ENCODE data around the gene CPEB3. TPM values are rescaled to one million over a fixed set of nuclear protein-coding genes. Genes with fewer than 3 reads are reported as not detected.

Gene CPEB3
- total and polyA plus RNA-seq, 9 donors, result 2.3 to 6.6 (median 5.6) TPM

- Histone ChIP-seq H3K4me1 (ENCODE audit: insufficient read depth) (peaks cover 6% of the 10 kb centered on the region), H3K27me3 (no peaks in the 10 kb centered on the region), H3K9me3 (no peaks in the 10 kb centered on the region), H3K4me3 (peak overlapping the region; percentile 49), H3K27ac (peak overlapping the region; percentile 81 to 89), H3K36me3 (no peaks in the 10 kb centered on the region)
- peak in 4 of 5 donors; percentile 46 to 65 (median 50) for DNase-seq
- intact Hi-C loops (cut with DNase I), result no loop called here
- TF ChIP-seq CTCF (IDR thresholded peaks at IDR 0.05) (no peak), POLR2A (IDR thresholded peaks at IDR 0.05) (peak; percentile 19)
- WGBS, 3 donors, result 0 to 1% (median 0%) methylated on average over 28 of the region's 28 CpGs
Observed at GRCh38 chr10:92240289-92241157, 50.4 kb downstream of the CPEB3 start.

GRCh38 chr10:92239600-92240288, 51.1 kb downstream of the CPEB3 start:
- Histone ChIP-seq H3K27ac (peak overlapping the region; percentile 81 to 89), H3K9me3 (no peaks in the 10 kb centered on the region), H3K4me1 (ENCODE audit: insufficient read depth) (peaks cover 6% of the 10 kb centered on the region), H3K27me3 (no peaks in the 10 kb centered on the region), H3K36me3 (no peaks in the 10 kb centered on the region), H3K4me3 (peak overlapping the region; percentile 49)
- TF ChIP-seq POLR2A (IDR thresholded peaks at IDR 0.05) (no peak), CTCF (IDR thresholded peaks at IDR 0.05) (no peak), EP300 (IDR thresholded peaks at IDR 0.05) (no peak)
- 0 to 1% (median 0%) methylated on average over 33 to 69 of the region's 69 CpGs for WGBS, 3 donors
- intact Hi-C loops (cut with DNase I), result loop anchor here in 1 of 4 donors (10.0 kb wide), 1 partner anchor 45 kb away; no protein-coding TSS in a partner anchor
- DNase-seq, result peak; percentile 53 to 78 (median 67)

- WGBS, 3 donors, result 2 to 8% (median 5%) methylated on average over 22 to 27 of the region's 27 CpGs
- Histone ChIP-seq H3K4me3 (peak overlapping the region; percentile 49), H3K27ac (peak overlapping the region; percentile 81 to 89), H3K9me3 (no peaks in the 10 kb centered on the region), H3K27me3 (no peaks in the 10 kb centered on the region), H3K4me1 (ENCODE audit: insufficient read depth) (peaks cover 6% of the 10 kb centered on the region), H3K36me3 (no peaks in the 10 kb centered on the region)
- no peak for DNase-seq
- no peak for TF ChIP-seq POLR2A (IDR thresholded peaks at IDR 0.05)
- no peak for TF ChIP-seq EP300 (IDR thresholded peaks at IDR 0.05)
- no peak for TF ChIP-seq CTCF (IDR thresholded peaks at IDR 0.05)
- intact Hi-C loops (cut with DNase I), result loop anchor here in 1 of 4 donors (10.0 kb wide), 1 partner anchor 46 kb away; no protein-coding TSS in a partner anchor
Observed at GRCh38 chr10:92239151-92239599, 51.7 kb downstream of the CPEB3 start.

GRCh38 chr10:92238586-92239098, 52.2 kb downstream of the CPEB3 start:
- WGBS, 3 donors, result 34 to 53% (median 35%) methylated on average over 8 of the region's 8 CpGs
- Histone ChIP-seq H3K27ac (peak overlapping the region; percentile 25 to 81), H3K36me3 (no peaks in the 10 kb centered on the region), H3K9me3 (no peaks in the 10 kb centered on the region), H3K27me3 (no peaks in the 10 kb centered on the region), H3K4me3 (peak overlapping the region; percentile 49), H3K4me1 (ENCODE audit: insufficient read depth) (peaks cover 6% of the 10 kb centered on the region)
- DNase-seq, result peak in 4 of 5 donors; percentile 33 to 48 (median 40)
- no peak for TF ChIP-seq CTCF (IDR thresholded peaks at IDR 0.05)
- no peak for TF ChIP-seq POLR2A (IDR thresholded peaks at IDR 0.05)
- TF ChIP-seq EP300 (IDR thresholded peaks at IDR 0.05), result no peak
- intact Hi-C loops (cut with DNase I), result loop anchor here in 1 of 4 donors (10.0 kb wide), 1 partner anchor 46 kb away; no protein-coding TSS in a partner anchor

Data from ovary (tissue), 9 donors.